ENCODE results near the gene RPTOR. TPM values are rescaled to one million over a fixed set of nuclear protein-coding genes. Genes with fewer than 3 reads are reported as not detected.

The RPTOR gene
- total and polyA plus RNA-seq, 4 experiments from 2014 or later, result 2.4 to 51.8 (median 29.6) TPM

DNA sequence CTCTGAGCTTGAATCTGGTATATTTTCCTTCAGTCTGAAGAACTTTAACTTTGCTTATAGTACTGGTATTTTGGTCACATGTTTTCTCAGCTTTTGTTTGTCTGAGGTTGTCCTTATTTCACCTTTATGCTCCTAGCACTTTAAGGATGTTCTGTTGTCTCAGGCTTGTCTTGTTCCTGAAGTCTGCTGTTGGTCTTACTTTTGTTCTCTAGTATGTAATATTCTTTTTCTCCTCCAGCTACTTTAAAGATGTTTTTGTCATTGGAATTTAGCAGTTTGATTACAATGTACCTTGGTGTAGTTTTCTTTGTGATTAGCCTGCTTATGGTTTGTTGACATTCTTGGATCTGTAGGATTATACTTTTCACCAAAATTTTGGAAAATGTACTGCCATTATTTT, 23.6 kb downstream of the RPTOR start:
- ChIA-PET CTCF (ENCODE audit: partially characterized antibody) (interaction anchor here (0.7 to 1.2 kb wide), 3 partner anchors 15 to 402 kb away, joined by 3 to 5 read pairs (median 3); no protein-coding TSS in a partner anchor), POLR2A (ENCODE audit: partially characterized antibody) (interaction anchor here (1.3 kb wide), 1 partner anchor 9 kb away, joined by 3 read pairs; no protein-coding TSS in a partner anchor)
- no peak for DNase-seq
- no peak overlapping the region for H3K27ac ChIP-seq (ENCODE audit: low read depth, low read length)
- H3K4me1 ChIP-seq (ENCODE audit: insufficient read depth, low read length), result no peaks in the 10 kb centered on the region
- H3K27me3 ChIP-seq (ENCODE audit: insufficient read depth, low read length), result no peaks in the 10 kb centered on the region
- H3K4me3 ChIP-seq (ENCODE audit: low read length in 2 of 2), result no peak overlapping the region
- Mint-ChIP-seq H3K36me3 (peaks cover 8 to 17% of the 10 kb centered on the region in 2 donors), H3K9me3 (peaks cover 0 to 2% (median 0%) of the 10 kb centered on the region in 8 donors), H3K27ac (no peak overlapping the region), H3K27me3 (no peaks in the 10 kb centered on the region), H3K4me3 (no peak overlapping the region), H3K4me1 (peaks cover 4 to 19% (median 12%) of the 10 kb centered on the region in 4 donors)
- H3K36me3 ChIP-seq (ENCODE audit: insufficient read depth, low read length), result no peaks in the 10 kb centered on the region
- intact Hi-C loops (cut with micrococcal nuclease), result no loop called here
- no peaks in the 10 kb centered on the region for H3K9me3 ChIP-seq (ENCODE audit: control insufficient read depth in 1 of 2, low read length in 2 of 2)

DNA sequence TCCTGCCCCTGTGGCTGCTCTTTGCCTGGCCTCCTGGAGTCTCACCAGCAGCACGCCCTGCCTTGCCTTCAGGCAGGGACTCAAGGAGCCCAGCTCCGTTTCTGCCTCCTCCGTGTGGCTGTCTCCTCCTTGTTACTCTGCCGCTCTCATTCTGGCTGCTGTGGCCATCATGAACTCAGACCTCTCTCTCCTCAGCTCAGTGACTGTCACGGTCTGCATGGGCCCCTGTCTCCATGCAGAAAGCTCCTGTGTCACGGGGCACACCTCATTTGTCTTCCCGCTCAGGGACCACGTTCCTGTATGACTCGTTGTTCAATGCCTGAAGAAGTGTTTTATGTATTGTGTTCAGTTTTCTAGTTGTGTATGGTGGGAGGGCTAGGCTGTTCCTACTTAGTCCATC, 25.3 kb downstream of the RPTOR start:
- Histone ChIP-seq H3K27me3 (ENCODE audit: insufficient read depth, low read length) (no peaks in the 10 kb centered on the region), H3K36me3 (ENCODE audit: insufficient read depth, low read length) (no peaks in the 10 kb centered on the region), H3K27ac (ENCODE audit: low read depth, low read length) (no peak overlapping the region), H3K9me3 (ENCODE audit: control insufficient read depth in 1 of 2, low read length in 2 of 2) (no peaks in the 10 kb centered on the region), H3K4me3 (ENCODE audit: low read length in 2 of 2) (no peak overlapping the region), H3K4me1 (ENCODE audit: insufficient read depth, low read length) (peaks cover 1% of the 10 kb centered on the region)
- CTCF ChIA-PET (ENCODE audit: partially characterized antibody), result interaction anchor here (1.4 kb wide), 1 partner anchor 25 kb away, joined by 3 read pairs; no protein-coding TSS in a partner anchor
- H3K27ac Mint-ChIP-seq, result peak overlapping the region in 2 of 7 donors; percentile 64 to 71
- intact Hi-C loops (cut with micrococcal nuclease), result loop anchor here (10.0 kb wide), 2 partner anchors 215 to 415 kb away; no protein-coding TSS in a partner anchor
- peaks cover 7 to 17% of the 10 kb centered on the region in 2 donors for H3K36me3 Mint-ChIP-seq
- POLR2A ChIA-PET (ENCODE audit: partially characterized antibody), result no interaction called here
- no peak for DNase-seq
- no peaks in the 10 kb centered on the region for H3K27me3 Mint-ChIP-seq
- H3K9me3 Mint-ChIP-seq, result peaks cover 0 to 2% (median 0%) of the 10 kb centered on the region in 8 donors
- no peak overlapping the region for H3K4me3 Mint-ChIP-seq
- peaks cover 4 to 18% (median 10%) of the 10 kb centered on the region in 4 donors for H3K4me1 Mint-ChIP-seq

DNA sequence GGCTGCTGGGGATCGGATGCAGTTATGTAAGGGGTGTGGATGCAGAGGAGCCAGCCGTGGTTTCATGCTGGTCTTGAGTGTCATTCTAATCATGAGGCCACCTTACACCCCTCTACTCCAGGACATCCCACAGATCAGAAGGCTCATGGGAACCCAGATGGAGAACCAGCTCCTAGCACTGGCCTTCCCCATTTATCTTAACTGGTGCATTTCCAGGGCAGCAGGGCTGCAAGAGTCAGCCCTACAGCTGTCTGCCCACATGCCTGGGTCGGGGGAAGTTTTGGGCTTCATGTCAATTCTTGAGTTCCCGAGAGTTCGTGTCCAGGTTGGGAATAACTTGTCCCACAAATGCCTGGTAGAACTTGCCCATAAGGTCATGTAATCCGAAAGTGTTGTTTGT, 29.1 kb downstream of the RPTOR start:
- intact Hi-C loops (cut with micrococcal nuclease), result loop anchor here (10.0 kb wide), 2 partner anchors 211 to 411 kb away; no protein-coding TSS in a partner anchor

DNA sequence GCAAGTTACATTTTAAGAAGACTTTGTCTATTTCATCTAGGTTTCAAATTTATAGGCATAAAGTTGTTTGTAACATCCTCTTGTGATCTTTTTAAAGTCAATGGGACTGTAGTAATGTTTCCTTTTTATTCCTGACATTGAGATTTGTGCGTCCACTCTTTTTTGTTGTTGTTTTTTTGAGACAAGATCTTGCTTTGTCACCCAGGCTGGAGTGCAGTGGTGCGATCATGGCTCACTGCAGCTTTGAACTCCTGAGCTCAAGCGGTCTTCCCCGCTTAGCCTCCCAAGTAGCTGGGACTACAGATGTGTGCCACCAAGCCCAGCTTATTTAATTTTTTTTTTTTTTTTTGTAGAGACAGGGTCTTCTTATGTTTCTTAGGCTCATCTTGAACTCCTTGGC, 29.9 kb downstream of the RPTOR start:
- peaks cover 0 to 2% (median 0%) of the 10 kb centered on the region in 8 donors for H3K9me3 Mint-ChIP-seq
- Histone ChIP-seq H3K9me3 (ENCODE audit: control insufficient read depth in 1 of 2, low read length in 2 of 2) (no peaks in the 10 kb centered on the region), H3K4me1 (ENCODE audit: insufficient read depth, low read length) (peaks cover 10% of the 10 kb centered on the region), H3K4me3 (ENCODE audit: low read length in 2 of 2) (no peak overlapping the region), H3K36me3 (ENCODE audit: insufficient read depth, low read length) (no peaks in the 10 kb centered on the region), H3K27me3 (ENCODE audit: insufficient read depth, low read length) (no peaks in the 10 kb centered on the region), H3K27ac (ENCODE audit: low read depth, low read length) (no peak overlapping the region)
- no peak overlapping the region for H3K27ac Mint-ChIP-seq
- POLR2A ChIA-PET (ENCODE audit: partially characterized antibody), result interaction anchor here (0.8 kb wide), 1 partner anchor 326 kb away, joined by 3 read pairs; no protein-coding TSS in a partner anchor
- DNase-seq, result no peak
- peaks cover 8 to 13% of the 10 kb centered on the region in 2 donors for H3K36me3 Mint-ChIP-seq
- H3K4me1 Mint-ChIP-seq, result peaks cover 12 to 23% (median 17%) of the 10 kb centered on the region in 4 donors
- no peaks in the 10 kb centered on the region for H3K27me3 Mint-ChIP-seq
- CTCF ChIA-PET (ENCODE audit: partially characterized antibody), result interaction anchor here (0.6 to 3.7 kb wide), 10 partner anchors 9 to 355 kb away, joined by 3 to 19 read pairs (median 3); no protein-coding TSS in a partner anchor
- intact Hi-C loops (cut with micrococcal nuclease), result loop anchor here (10.0 kb wide), 2 partner anchors 210 to 410 kb away; no protein-coding TSS in a partner anchor
- H3K4me3 Mint-ChIP-seq, result no peak overlapping the region

More for the DNA sequence above, 29.1 kb downstream of the RPTOR start:
- Histone ChIP-seq H3K4me1 (ENCODE audit: insufficient read depth, low read length) (peaks cover 10% of the 10 kb centered on the region), H3K36me3 (ENCODE audit: insufficient read depth, low read length) (no peaks in the 10 kb centered on the region), H3K4me3 (ENCODE audit: low read length in 2 of 2) (no peak overlapping the region), H3K27ac (ENCODE audit: low read depth, low read length) (no peak overlapping the region), H3K27me3 (ENCODE audit: insufficient read depth, low read length) (no peaks in the 10 kb centered on the region), H3K9me3 (ENCODE audit: control insufficient read depth in 1 of 2, low read length in 2 of 2) (no peaks in the 10 kb centered on the region)
- peaks cover 8 to 14% of the 10 kb centered on the region in 2 donors for H3K36me3 Mint-ChIP-seq
- H3K9me3 Mint-ChIP-seq, result peaks cover 0 to 2% (median 0%) of the 10 kb centered on the region in 8 donors
- H3K4me3 Mint-ChIP-seq, result no peak overlapping the region
- peak overlapping the region in 1 of 7 donors; percentile 59 for H3K27ac Mint-ChIP-seq
- POLR2A ChIA-PET (ENCODE audit: partially characterized antibody), result no interaction called here
- no peak for DNase-seq
- no peaks in the 10 kb centered on the region for H3K27me3 Mint-ChIP-seq
- peaks cover 13 to 23% (median 18%) of the 10 kb centered on the region in 4 donors for H3K4me1 Mint-ChIP-seq
- CTCF ChIA-PET (ENCODE audit: partially characterized antibody), result interaction anchor here (0.6 to 3.7 kb wide), 11 partner anchors 9 to 356 kb away, joined by 3 to 19 read pairs (median 3); no protein-coding TSS in a partner anchor

DNA sequence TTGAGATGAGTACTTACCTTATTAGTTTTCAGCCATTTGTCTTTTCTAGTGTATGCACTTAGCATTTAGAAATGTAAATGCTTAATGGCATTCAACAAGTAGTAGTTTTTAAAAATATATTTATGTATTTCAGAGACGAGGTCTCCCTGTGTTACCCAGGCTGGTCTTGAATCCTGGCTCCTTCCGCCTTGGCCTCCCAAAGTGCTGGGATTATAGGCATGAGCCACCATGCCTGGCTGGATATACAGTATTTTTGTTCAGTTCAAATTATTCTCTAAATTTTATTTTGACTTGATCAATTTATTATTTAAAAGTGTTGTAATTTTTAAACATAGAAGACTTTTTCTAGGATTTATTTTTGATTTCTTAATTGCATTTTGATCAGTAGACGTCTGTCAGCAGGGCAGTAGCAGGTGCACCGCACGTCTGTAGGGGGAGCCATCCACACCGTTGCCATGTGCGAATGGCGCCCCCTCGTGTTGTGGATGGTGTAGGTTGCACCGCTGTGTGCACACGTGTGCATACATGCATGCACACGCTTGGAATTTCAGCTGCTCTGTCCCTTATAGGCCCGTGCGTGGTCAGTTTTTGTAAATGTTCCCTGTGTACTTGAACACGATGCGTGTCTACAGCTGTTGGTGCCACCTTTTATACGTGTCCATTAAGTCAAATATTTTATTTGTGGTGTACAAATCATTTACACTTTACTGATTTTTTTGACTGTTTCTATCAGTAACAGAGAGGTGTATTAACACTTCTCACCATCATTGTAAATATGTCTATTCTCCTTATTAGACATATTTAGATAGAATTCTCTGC, 30.6 kb downstream of the RPTOR start:
- Histone ChIP-seq H3K27me3 (ENCODE audit: insufficient read depth, low read length) (no peaks in the 10 kb centered on the region), H3K36me3 (ENCODE audit: insufficient read depth, low read length) (no peaks in the 10 kb centered on the region), H3K27ac (ENCODE audit: low read depth, low read length) (no peak overlapping the region), H3K4me3 (ENCODE audit: low read length in 2 of 2) (no peak overlapping the region), H3K4me1 (ENCODE audit: insufficient read depth, low read length) (peaks cover 10% of the 10 kb centered on the region), H3K9me3 (ENCODE audit: control insufficient read depth in 1 of 2, low read length in 2 of 2) (no peaks in the 10 kb centered on the region)
- no peaks in the 10 kb centered on the region for H3K27me3 Mint-ChIP-seq
- H3K4me1 Mint-ChIP-seq, result peaks cover 8 to 23% (median 13%) of the 10 kb centered on the region in 4 donors
- intact Hi-C loops (cut with micrococcal nuclease), result loop anchor here (1.0 to 10.0 kb wide), 6 partner anchors 88 to 410 kb away; no protein-coding TSS in a partner anchor
- no peak overlapping the region for H3K4me3 Mint-ChIP-seq
- peak; percentile 83 to 87 (median 83) for DNase-seq
- peaks cover 7 to 13% of the 10 kb centered on the region in 2 donors for H3K36me3 Mint-ChIP-seq
- H3K9me3 Mint-ChIP-seq, result peaks cover 0 to 2% (median 0%) of the 10 kb centered on the region in 8 donors
- H3K27ac Mint-ChIP-seq, result peak overlapping the region in 2 of 7 donors; percentile 35 to 61
- ChIA-PET POLR2A (ENCODE audit: partially characterized antibody) (interaction anchor here (0.8 kb wide), 1 partner anchor 325 kb away, joined by 3 read pairs; no protein-coding TSS in a partner anchor), CTCF (ENCODE audit: partially characterized antibody) (interaction anchor here (0.6 to 3.7 kb wide), 29 partner anchors 9 to 395 kb away, joined by 3 to 19 read pairs (median 3); partner anchors contain the start of gene RPTOR)

DNA sequence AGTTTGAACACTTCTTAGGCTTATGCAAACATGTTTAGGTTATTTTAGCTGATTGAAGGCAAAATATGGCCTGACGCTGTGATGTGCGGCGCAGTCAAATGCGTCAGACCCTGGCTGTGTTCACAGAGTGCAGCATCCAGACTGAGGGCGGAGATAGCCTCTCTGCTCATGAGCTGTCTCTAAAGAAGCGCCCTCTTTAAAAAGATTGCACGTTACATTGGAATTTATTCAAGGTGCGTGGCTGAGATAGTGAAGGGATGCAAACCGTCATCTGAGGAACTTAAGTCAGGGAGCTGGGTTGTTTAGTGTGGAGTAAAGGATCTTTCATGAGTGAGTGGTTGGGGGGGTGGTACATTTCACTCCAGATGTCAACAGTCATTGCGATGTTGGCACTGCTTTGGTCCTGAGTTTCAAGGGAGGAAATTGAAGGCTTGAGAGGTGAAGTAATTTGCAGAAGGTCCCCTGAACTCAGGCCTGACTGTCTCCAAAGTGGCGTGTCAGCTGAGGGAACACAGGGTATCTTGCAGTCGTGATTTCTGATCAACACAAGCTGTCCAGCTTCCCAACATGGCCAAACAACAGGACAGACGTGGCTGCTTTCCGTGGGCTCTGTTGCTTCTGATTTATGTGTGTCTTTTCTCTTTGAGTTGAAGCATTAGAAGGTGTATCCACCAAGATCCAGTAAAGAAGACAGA, 33.4 kb downstream of the RPTOR start:
- ChIA-PET CTCF (ENCODE audit: partially characterized antibody) (interaction anchor here (1.4 to 3.2 kb wide), 4 partner anchors 13 to 321 kb away, joined by 5 to 13 read pairs (median 10); no protein-coding TSS in a partner anchor), POLR2A (ENCODE audit: partially characterized antibody) (no interaction called here)
- Histone ChIP-seq H3K4me3 (ENCODE audit: low read length in 2 of 2) (no peak overlapping the region), H3K36me3 (ENCODE audit: insufficient read depth, low read length) (no peaks in the 10 kb centered on the region), H3K27me3 (ENCODE audit: insufficient read depth, low read length) (no peaks in the 10 kb centered on the region), H3K27ac (ENCODE audit: low read depth, low read length) (no peak overlapping the region), H3K4me1 (ENCODE audit: insufficient read depth, low read length) (peaks cover 10% of the 10 kb centered on the region), H3K9me3 (ENCODE audit: control insufficient read depth in 1 of 2, low read length in 2 of 2) (no peaks in the 10 kb centered on the region)
- Mint-ChIP-seq H3K36me3 (peaks cover 3 to 10% of the 10 kb centered on the region in 2 donors), H3K27me3 (no peaks in the 10 kb centered on the region), H3K4me1 (peaks cover 15 to 31% (median 21%) of the 10 kb centered on the region in 4 donors), H3K4me3 (no peak overlapping the region), H3K27ac (no peak overlapping the region), H3K9me3 (no peaks in the 10 kb centered on the region)
- DNase-seq, result no peak
- intact Hi-C loops (cut with micrococcal nuclease), result loop anchor here (5.0 to 10.0 kb wide), 3 partner anchors 207 to 407 kb away; no protein-coding TSS in a partner anchor

Data from CD4-positive, alpha-beta memory T cell (primary cell).